Esophagus (tissue), 2 donors: ENCODE measurements around the gene GALE. TPM values are rescaled to one million over a fixed set of nuclear protein-coding genes. Genes with fewer than 3 reads are reported as not detected.

Source experiments
- polyA plus RNA-seq, 2 donors: library from polyadenylated mRNA; stranded (reverse); fragments of 200-250 nt; gene quantifications; one replicate each; pipeline ENCODE4 v1.2.3, GENCODE V29; 2013
- donor health status: healthy with polysubstance abuse.
- donor health status: Bipolar disorder and iron deficiency.

Gene GALE
- polyA plus RNA-seq, 2 donors, result 76.6 to 120 TPM

Other genes with a start within 250 kb of the GALE start
- 10 to 100 TPM; 24.4 to 44.2 TPM for gene ID3, start 241.3 kb downstream of the GALE start, polyA plus RNA-seq
- 1,000 to 10,000 TPM; 2,294 to 2,445 TPM for gene RPL11, start 108.9 kb downstream of the GALE start, polyA plus RNA-seq
- 10 to 100 TPM in 1 of 2 donors, 1 to 10 TPM in 1; 9.9 to 15.9 TPM for gene ELOA, start 57.3 kb downstream of the GALE start, polyA plus RNA-seq
- 10 to 100 TPM; 41.3 to 57.2 TPM for gene PITHD1, start 22.3 kb downstream of the GALE start, polyA plus RNA-seq
- 10 to 100 TPM; 44.4 to 63.7 TPM for gene LYPLA2, start 9.6 kb downstream of the GALE start, polyA plus RNA-seq
- 10 to 100 TPM; 16.8 to 27.4 TPM for gene HMGCL, start 24.7 kb upstream of the GALE start, polyA plus RNA-seq
- gene FUCA1, start 67.5 kb upstream of the GALE start, polyA plus RNA-seq, result 10 to 100 TPM in 1 of 2 donors, 1 to 10 TPM in 1; 7.3 to 10.2 TPM
- under 1 TPM; 0.01 to 0.02 TPM for gene CNR2, start 112.6 kb upstream of the GALE start, polyA plus RNA-seq
- 10 to 100 TPM; 54.2 to 69.1 TPM for gene PNRC2, start 159.1 kb upstream of the GALE start, polyA plus RNA-seq
- gene SRSF10, start 179.6 kb upstream of the GALE start, polyA plus RNA-seq, result 10 to 100 TPM; 42.3 to 57.9 TPM